ENCODE results near the gene ITPKC. TPM values are rescaled to one million over a fixed set of nuclear protein-coding genes. Genes with fewer than 3 reads are reported as not detected.
A peak's percentile ranks its signal among the peaks of the same experiment; 100 is the strongest.

ITPKC gene
- total and polyA plus RNA-seq, 9 of the 15 experiments (the other 6 are each of a cell fraction or from before 2014, with no cell fraction given), result 0.08 to 9.3 (median 5.8) TPM

- peak; percentile 73 for TF ChIP-seq ARID4B (CRISPR knock-in tag; IDR thresholded peaks at IDR 0.05)
- TF ChIP-seq HDAC6 (IDR thresholded peaks at IDR 0.05; ENCODE audit: low read depth, low read length), result no peak
- no peak for TF ChIP-seq XRCC3 (IDR thresholded peaks at IDR 0.05)
- no peak for TF ChIP-seq TSC22D4 (tag; IDR thresholded peaks at IDR 0.05)
- TF ChIP-seq NFYB (IDR thresholded peaks at IDR 0.05; ENCODE audit: extremely low read depth, insufficient read length), result peak; percentile 97
- no peak for TF ChIP-seq RBM39 (optimal IDR thresholded peaks at IDR 0.05; ENCODE audit: low read depth, low read length)
- no peak for TF ChIP-seq ETV6 (IDR thresholded peaks at IDR 0.05; ENCODE audit: borderline replicate concordance in 1 of 2, low read depth in 2 of 2, low read length in 1 of 2)
- TF ChIP-seq ETV6 (CRISPR knock-in tag; IDR thresholded peaks at IDR 0.05; ENCODE audit: borderline replicate concordance), result no peak
- TF ChIP-seq SRSF1 (IDR thresholded peaks at IDR 0.05; ENCODE audit: low read depth, low read length), result no peak
- TF ChIP-seq STAT6 (CRISPR knock-in tag; IDR thresholded peaks at IDR 0.05), result no peak
- peak; percentile 15; the same call in 1 of the 2 replicates for TF ChIP-seq CREB3L1 (IDR thresholded peaks at IDR 0.05; ENCODE audit: borderline replicate concordance, low read depth)
- TF ChIP-seq C11orf30 (IDR thresholded peaks at IDR 0.05; ENCODE audit: low read depth), result peak; percentile 65
- no peak for TF ChIP-seq DLX4 (CRISPR knock-in tag; IDR thresholded peaks at IDR 0.05)
- no peak for TF ChIP-seq HOXB6 (CRISPR knock-in tag; IDR thresholded peaks at IDR 0.05; ENCODE audit: borderline replicate concordance)
- TF ChIP-seq BRD4 (IDR thresholded peaks at IDR 0.05), result no peak
- TF ChIP-seq FOXM1 (IDR thresholded peaks at IDR 0.05; ENCODE audit: low read depth), result no peak
- 0 out of 2 replicates have a peak, but pooled peaks have one; percentile 20 for TF ChIP-seq FOXM1 (CRISPR knock-in tag; IDR thresholded peaks at IDR 0.05; ENCODE audit: low read depth)
- no peak for TF ChIP-seq CREBBP (IDR thresholded peaks at IDR 0.05; ENCODE audit: low read depth, low read length)
These were observed 61.2 kb downstream of the ITPKC start, which contains the start of gene RAB4B (continued) for GRCh38 chr19:40777937-40778705.
